ENCODE results near the gene RANBP2. TPM values are rescaled to one million over a fixed set of nuclear protein-coding genes. Genes with fewer than 3 reads are reported as not detected.
A peak's percentile ranks its signal among the peaks of the same experiment; 100 is the strongest.
"Not testable (repeated sequence)": the region's sequence is repeated elsewhere in the genome, so short reads cannot be mapped to it uniquely, and the experiment has no call there.

Gene RANBP2
- total RNA-seq, 1 donor from 2014 or later = 73.8 TPM

DNA sequence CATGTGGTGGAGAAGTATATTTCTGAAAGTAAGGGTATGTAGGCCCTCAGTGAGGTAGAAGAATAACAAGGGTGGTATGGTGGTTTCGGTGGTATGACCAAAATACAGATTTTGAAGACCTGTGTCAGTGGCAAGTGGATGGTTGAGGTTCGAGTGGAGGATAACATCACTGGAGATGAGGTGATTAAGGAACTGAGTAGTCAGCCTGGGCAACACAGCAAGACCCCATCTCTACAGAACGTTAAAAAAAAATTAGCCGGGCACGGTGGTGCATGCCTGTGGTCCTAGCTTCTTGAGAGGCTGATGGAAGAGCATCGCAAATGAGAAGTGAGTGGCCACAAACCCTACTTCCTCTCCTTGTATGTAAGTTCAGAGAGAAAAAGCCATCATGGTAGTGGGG is 15.4 kb downstream of the RANBP2 start:
- not testable (repeated sequence) for H3K4me3 Mint-ChIP-seq; H3K36me3 Mint-ChIP-seq (ENCODE audit: low read depth); DNase-seq (ENCODE audit: low read depth, low spot score); H3K4me1 Mint-ChIP-seq; H3K27me3 Mint-ChIP-seq (ENCODE audit: low read depth); H3K27ac Mint-ChIP-seq (ENCODE audit: unreplicated experiment); H3K9me3 Mint-ChIP-seq

DNA sequence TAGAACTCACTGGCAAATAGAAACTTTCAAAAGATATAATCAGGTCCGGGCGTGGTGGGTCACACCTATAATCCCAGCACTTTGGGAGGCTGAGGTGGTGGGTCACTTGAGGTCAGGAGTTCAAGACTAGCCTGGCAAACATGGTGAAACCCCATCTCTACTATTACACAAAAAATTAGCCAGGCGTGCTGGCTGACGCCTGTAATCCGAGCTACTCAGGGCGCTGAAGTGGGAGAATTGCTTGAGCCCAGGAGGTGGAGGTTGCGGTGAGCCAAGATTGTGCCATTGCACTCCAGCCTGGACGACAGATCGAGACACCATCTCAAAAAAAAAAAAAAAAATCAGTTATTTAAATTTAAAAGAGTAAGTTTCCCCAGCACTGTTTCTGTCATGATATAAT is 38.7 kb downstream of the RANBP2 start:
- not testable (repeated sequence) for H3K4me3 Mint-ChIP-seq; H3K9me3 Mint-ChIP-seq; H3K4me1 Mint-ChIP-seq; DNase-seq (ENCODE audit: low read depth, low spot score); H3K27ac Mint-ChIP-seq (ENCODE audit: unreplicated experiment); H3K27me3 Mint-ChIP-seq (ENCODE audit: low read depth); H3K36me3 Mint-ChIP-seq (ENCODE audit: low read depth)

DNA sequence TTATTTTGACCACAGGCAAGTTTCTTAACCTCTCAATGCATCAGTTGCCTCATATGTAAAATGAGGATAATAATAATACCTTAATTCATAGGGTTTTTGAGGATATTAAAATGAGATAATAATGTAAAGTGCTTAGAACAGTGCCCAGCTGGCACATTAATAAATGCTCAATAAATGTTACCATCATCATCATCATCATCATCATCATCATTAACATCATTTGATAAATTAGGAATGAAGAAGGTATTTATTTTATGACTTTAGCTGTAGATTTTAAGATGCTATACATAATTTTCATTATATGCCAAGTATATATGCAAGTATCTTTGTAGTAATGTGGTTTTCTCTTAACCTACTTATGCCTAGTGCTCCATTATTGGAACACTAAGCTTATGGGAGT is 43.3 kb downstream of the RANBP2 start:
- not testable (repeated sequence) for H3K9me3 Mint-ChIP-seq; H3K27ac Mint-ChIP-seq (ENCODE audit: unreplicated experiment); DNase-seq (ENCODE audit: low read depth, low spot score); H3K27me3 Mint-ChIP-seq (ENCODE audit: low read depth); H3K4me1 Mint-ChIP-seq; H3K4me3 Mint-ChIP-seq
- peaks cover 29% of the 10 kb centered on the region for H3K36me3 Mint-ChIP-seq (ENCODE audit: low read depth)

DNA sequence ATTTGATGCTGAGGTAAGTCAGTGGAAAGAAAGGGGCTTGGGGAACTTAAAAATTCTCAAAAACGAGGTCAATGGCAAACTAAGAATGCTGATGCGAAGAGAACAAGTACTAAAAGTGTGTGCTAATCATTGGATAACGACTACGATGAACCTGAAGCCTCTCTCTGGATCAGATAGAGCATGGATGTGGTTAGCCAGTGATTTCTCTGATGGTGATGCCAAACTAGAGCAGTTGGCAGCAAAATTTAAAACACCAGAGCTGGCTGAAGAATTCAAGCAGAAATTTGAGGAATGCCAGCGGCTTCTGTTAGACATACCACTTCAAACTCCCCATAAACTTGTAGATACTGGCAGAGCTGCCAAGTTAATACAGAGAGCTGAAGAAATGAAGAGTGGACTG is 47.4 kb downstream of the RANBP2 start:
- DNase-seq (ENCODE audit: low read depth, low spot score); H3K27me3 Mint-ChIP-seq (ENCODE audit: low read depth); H3K9me3 Mint-ChIP-seq; H3K4me1 Mint-ChIP-seq; H3K27ac Mint-ChIP-seq (ENCODE audit: unreplicated experiment); H3K4me3 Mint-ChIP-seq: not testable (repeated sequence)
- H3K36me3 Mint-ChIP-seq (ENCODE audit: low read depth) = peaks cover 41% of the 10 kb centered on the region

DNA sequence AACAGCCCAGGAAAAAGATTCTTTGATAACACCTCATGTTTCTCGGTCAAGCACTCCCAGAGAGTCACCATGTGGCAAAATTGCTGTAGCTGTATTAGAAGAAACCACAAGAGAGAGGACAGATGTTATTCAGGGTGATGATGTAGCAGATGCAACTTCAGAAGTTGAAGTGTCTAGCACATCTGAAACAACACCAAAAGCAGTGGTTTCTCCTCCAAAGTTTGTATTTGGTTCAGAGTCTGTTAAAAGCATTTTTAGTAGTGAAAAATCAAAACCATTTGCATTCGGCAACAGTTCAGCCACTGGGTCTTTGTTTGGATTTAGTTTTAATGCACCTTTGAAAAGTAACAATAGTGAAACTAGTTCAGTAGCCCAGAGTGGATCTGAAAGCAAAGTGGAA is 48.6 kb downstream of the RANBP2 start:
- not testable (repeated sequence) for H3K27me3 Mint-ChIP-seq (ENCODE audit: low read depth); DNase-seq (ENCODE audit: low read depth, low spot score); H3K4me3 Mint-ChIP-seq; H3K27ac Mint-ChIP-seq (ENCODE audit: unreplicated experiment); H3K4me1 Mint-ChIP-seq; H3K9me3 Mint-ChIP-seq
- H3K36me3 Mint-ChIP-seq (ENCODE audit: low read depth) = peaks cover 49% of the 10 kb centered on the region

DNA sequence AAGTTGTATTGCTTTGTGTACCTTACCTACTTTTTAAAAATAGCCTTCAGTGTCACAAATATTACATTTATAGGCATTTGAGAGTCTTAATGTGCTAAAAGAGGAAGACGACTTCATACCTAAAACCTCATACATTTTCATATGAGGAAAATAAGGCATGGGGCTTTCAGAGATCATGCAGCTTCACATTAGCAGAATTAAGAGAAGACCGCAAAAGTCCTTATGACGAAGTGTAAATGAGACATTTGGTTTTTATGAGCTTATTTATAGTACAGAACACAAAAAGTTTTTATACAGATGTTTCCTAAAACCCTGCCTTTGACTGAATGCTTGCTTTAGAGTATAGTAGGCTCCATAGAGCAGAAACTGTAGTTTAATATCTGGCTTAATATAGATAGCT is 57.2 kb downstream of the RANBP2 start:
- Mint-ChIP-seq H3K27ac (ENCODE audit: unreplicated experiment) (no peak overlapping the region), H3K4me1 (no peaks in the 10 kb centered on the region), H3K4me3 (no peak overlapping the region), H3K27me3 (ENCODE audit: low read depth) (no peaks in the 10 kb centered on the region), H3K9me3 (no peaks in the 10 kb centered on the region), H3K36me3 (ENCODE audit: low read depth) (peaks cover 19% of the 10 kb centered on the region)
- TF ChIP-seq, protein P1, sequence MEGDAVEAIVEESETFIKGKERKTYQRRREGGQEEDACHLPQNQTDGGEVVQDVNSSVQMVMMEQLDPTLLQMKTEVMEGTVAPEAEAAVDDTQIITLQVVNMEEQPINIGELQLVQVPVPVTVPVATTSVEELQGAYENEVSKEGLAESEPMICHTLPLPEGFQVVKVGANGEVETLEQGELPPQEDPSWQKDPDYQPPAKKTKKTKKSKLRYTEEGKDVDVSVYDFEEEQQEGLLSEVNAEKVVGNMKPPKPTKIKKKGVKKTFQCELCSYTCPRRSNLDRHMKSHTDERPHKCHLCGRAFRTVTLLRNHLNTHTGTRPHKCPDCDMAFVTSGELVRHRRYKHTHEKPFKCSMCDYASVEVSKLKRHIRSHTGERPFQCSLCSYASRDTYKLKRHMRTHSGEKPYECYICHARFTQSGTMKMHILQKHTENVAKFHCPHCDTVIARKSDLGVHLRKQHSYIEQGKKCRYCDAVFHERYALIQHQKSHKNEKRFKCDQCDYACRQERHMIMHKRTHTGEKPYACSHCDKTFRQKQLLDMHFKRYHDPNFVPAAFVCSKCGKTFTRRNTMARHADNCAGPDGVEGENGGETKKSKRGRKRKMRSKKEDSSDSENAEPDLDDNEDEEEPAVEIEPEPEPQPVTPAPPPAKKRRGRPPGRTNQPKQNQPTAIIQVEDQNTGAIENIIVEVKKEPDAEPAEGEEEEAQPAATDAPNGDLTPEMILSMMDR (conservative IDR thresholded peaks at IDR 0.05) = no peak
- no peak for DNase-seq (ENCODE audit: low read depth, low spot score)

DNA sequence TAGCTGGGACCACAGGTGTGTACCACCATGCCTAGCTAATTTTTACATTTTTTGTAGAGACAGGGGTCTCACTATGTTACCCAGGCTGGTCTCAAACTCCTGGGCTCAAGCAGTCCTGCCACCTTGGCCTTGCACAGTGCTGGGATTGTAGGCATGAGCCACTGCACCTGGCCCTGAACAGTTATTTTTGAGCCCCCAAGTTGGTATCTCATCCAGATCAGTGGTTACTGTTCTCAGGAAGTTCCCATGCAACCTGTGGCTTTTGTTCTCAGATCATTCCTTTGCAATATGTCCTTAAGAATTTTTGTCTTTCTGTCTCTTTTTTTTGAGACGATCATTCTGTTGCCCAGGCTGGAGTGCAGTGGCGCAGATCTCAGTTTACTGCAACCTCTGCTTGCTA is 59.6 kb downstream of the RANBP2 start:
- no peak for DNase-seq (ENCODE audit: low read depth, low spot score)

DNA sequence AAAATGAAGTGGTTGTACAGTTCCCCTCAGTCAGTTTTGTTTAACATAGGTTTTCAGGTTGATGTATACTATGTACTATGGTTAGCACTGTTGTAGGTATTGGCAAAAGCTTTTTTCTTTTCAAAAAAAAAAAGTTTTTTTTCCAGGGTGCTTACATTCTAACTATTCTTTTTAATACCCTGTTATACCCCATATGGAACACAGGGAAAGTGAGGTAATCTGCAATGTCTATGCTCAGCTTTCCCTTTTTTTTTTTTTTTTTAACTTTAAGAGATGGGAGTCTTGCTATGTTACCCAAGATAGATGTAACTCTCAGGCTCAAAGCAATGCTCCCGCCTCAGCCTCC is 66.7 kb downstream of the RANBP2 start:
- H3K36me3 Mint-ChIP-seq (ENCODE audit: low read depth) = peaks cover 9% of the 10 kb centered on the region
- DNase-seq (ENCODE audit: low read depth, low spot score) = no peak
- peaks cover 21% of the 10 kb centered on the region for H3K4me1 Mint-ChIP-seq
- H3K27me3 Mint-ChIP-seq (ENCODE audit: low read depth) = no peaks in the 10 kb centered on the region
- no peaks in the 10 kb centered on the region for H3K9me3 Mint-ChIP-seq
- no peak overlapping the region for H3K27ac Mint-ChIP-seq (ENCODE audit: unreplicated experiment)
- peak overlapping the region; percentile 95 for H3K4me3 Mint-ChIP-seq
- TF ChIP-seq, protein P1 (conservative IDR thresholded peaks at IDR 0.05) = no peak

More for the DNA sequence above, 59.6 kb downstream of the RANBP2 start:
- Mint-ChIP-seq H3K4me1 (no peaks in the 10 kb centered on the region), H3K36me3 (ENCODE audit: low read depth) (peaks cover 10% of the 10 kb centered on the region), H3K4me3 (no peak overlapping the region), H3K9me3 (no peaks in the 10 kb centered on the region), H3K27me3 (ENCODE audit: low read depth) (no peaks in the 10 kb centered on the region), H3K27ac (ENCODE audit: unreplicated experiment) (no peak overlapping the region)
- TF ChIP-seq, protein P1 (conservative IDR thresholded peaks at IDR 0.05) = no peak
